Pancreas (tissue), 10 donors: ENCODE results near the gene SDK1. TPM values are rescaled to one million over a fixed set of nuclear protein-coding genes. Genes with fewer than 3 reads are reported as not detected.

ENCODE experiments used
- ATAC-seq, 4 donors: fragments of 200-7000 bp; cut with Tn5 transposase; one replicate each; pipeline versions ENCODE4 v1.8.0 to v1.9.1; 2020; ENCODE audit warnings: mild to moderate bottlenecking in 4 of 4, moderate library complexity in 4 of 4
- DNase-seq, 6 donors: peaks; one replicate each; pipeline ENCODE4 v3.0.0-alpha.2; 2020
- FAIRE-seq: peaks from 2 replicates; lab custom pipeline; 2012; peaks lifted over from hg19 to GRCh38; lab: Jason Lieb, UNC
- H3K27ac ChIP-seq, 4 donors: fragments of 200-600 bp; sonication (generic); 1 replicate in 3 of 4; 2 replicates in 1 of 4; pipeline versions ENCODE4 v1.5.0 to v1.8.0; 2020
- H3K27me3 ChIP-seq, 4 donors: fragments of 200-600 bp; one replicate each; pipeline ENCODE4 v1.8.0; 2021
- H3K36me3 ChIP-seq, 3 donors: fragments of 200-600 bp; sonication (generic) in 1 of 3; one replicate each; pipeline versions ENCODE4 v1.5.0 to v1.8.0; 2020 to 2021
- H3K4me1 ChIP-seq, 3 donors: fragments of 200-600 bp; one replicate each; pipeline ENCODE4 v1.8.0; 2021
- H3K4me3 ChIP-seq, 4 donors: fragments of 200-600 bp; sonication (generic) in 2 of 4; one replicate each; pipeline versions ENCODE4 v1.5.0 to v1.8.0; 2020 to 2021
- H3K9me3 ChIP-seq, 4 donors: fragments of 200-600 bp; one replicate each; pipeline ENCODE4 v1.8.0; 2021
- CTCF ChIP-seq, 4 donors: fragments of 200-600 bp; sonication (generic) in 3 of 4; IDR thresholded peaks; one replicate each; pipeline versions ENCODE4 v1.5.0 to v1.8.0; 2021; ENCODE audit warnings: antibody characterized with exemption in 4 of 4
- WGBS, 2 donors: extraction: QIAGEN DNeasy Blood & Tissue Kit; methylation state at CpG; one replicate each; pipeline ENCODE4 v1.1.7; 2013; 5-methylcytosine and 5-hydroxymethylcytosine counted together
- intact Hi-C, 3 donors: fragments of 100-400 bp; cut with DNase I; formaldehyde crosslinking; loops; one replicate each; pipeline versions ENCODE4 v1.11.1 to v1.14.2; 2022
- polyA plus RNA-seq, 2 donors: library from polyadenylated mRNA; stranded (reverse); fragments of 200-250 nt; gene quantifications; one replicate each; pipeline ENCODE4 v1.2.3, GENCODE V29; 2013
- total RNA-seq, 6 donors: library from RNA; stranded (reverse); fragmentation: NEBNext Ultra II Directional in 4 of 6; extraction: Animal tissue kit (Norgen Biotek cat#: 25700) in 4 of 6; gene quantifications; one replicate each; pipeline versions ENCODE4 v1.2.1 to v1.2.4, GENCODE V29; 2021 to 2023
- donor health status: healthy with polysubstance abuse.
- donor health status: DM: no; HTN: no; CAD: no; lungs with moderate emphysema.
- donor health status: DM: no; HTN: no; CAD: no.
- donor health status: control.
- donor health status: control.
- donor health status: Bipolar disorder and iron deficiency.
- donor health status: DM: yes; HTN: yes; CAD: no.
- donor health status: DM: no; HTN: no; CAD: no.
- donor health status: DM: no; HTN: no; CAD: no.
- donor health status: DM: yes; HTN: yes; CAD: no.

The SDK1 gene
- total and polyA plus RNA-seq, 8 donors, result 10.8 to 30.8 (median 19.8) TPM

GRCh38 chr7:3893789-3894153 is 592.7 kb downstream of the SDK1 start:
- Histone ChIP-seq H3K4me3 (no peak overlapping the region), H3K27ac (no peak overlapping the region)
- FAIRE-seq, result no peak

GRCh38 chr7:3895341-3896116 is 594.5 kb downstream of the SDK1 start:
- DNase-seq (no peak), ATAC-seq (no peak), FAIRE-seq (no peak)
- no peak for TF ChIP-seq CTCF (IDR thresholded peaks at IDR 0.05)
- no peaks in the 10 kb centered on the region for H3K9me3 ChIP-seq
- no peaks in the 10 kb centered on the region for H3K27me3 ChIP-seq
- intact Hi-C loops, result loop anchor here in 1 of 3 donors (10.0 kb wide), 1 partner anchor 591 kb away; the partner anchor contains the start of gene SDK1
- H3K36me3 ChIP-seq, result no peaks in the 10 kb centered on the region
- WGBS, 2 donors, result 75 to 78% methylated on average over 9 of the region's 9 CpGs
- H3K4me1 ChIP-seq, result no peaks in the 10 kb centered on the region
- H3K27ac ChIP-seq, result no peak overlapping the region
- no peak overlapping the region for H3K4me3 ChIP-seq

More at GRCh38 chr7:3893789-3894153, 592.7 kb downstream of the SDK1 start:
- no peaks in the 10 kb centered on the region for H3K4me1 ChIP-seq
- H3K27me3 ChIP-seq, result no peaks in the 10 kb centered on the region
- DNase-seq, result no peak
- intact Hi-C loops, result loop anchor here in 1 of 3 donors (10.0 kb wide), 1 partner anchor 589 kb away; the partner anchor contains the start of gene SDK1
- H3K9me3 ChIP-seq, result no peaks in the 10 kb centered on the region
- H3K36me3 ChIP-seq, result no peaks in the 10 kb centered on the region
- ATAC-seq, result no peak
- no peak for TF ChIP-seq CTCF (IDR thresholded peaks at IDR 0.05)
- 83 to 85% methylated on average over 4 of the region's 4 CpGs for WGBS, 2 donors

- H3K36me3 ChIP-seq, result no peaks in the 10 kb centered on the region
- no peaks in the 10 kb centered on the region for H3K9me3 ChIP-seq
- WGBS, 2 donors, result 83 to 89% methylated on average over 6 of the region's 6 CpGs
- intact Hi-C loops, result loop anchor here in 1 of 3 donors (10.0 kb wide), 1 partner anchor 591 kb away; the partner anchor contains the start of gene SDK1
- no peak for DNase-seq
- H3K27ac ChIP-seq, result no peak overlapping the region
- no peaks in the 10 kb centered on the region for H3K4me1 ChIP-seq
- no peak overlapping the region for H3K4me3 ChIP-seq
- ATAC-seq, result no peak
- TF ChIP-seq CTCF (IDR thresholded peaks at IDR 0.05), result no peak
- FAIRE-seq, result no peak
- no peaks in the 10 kb centered on the region for H3K27me3 ChIP-seq
Observed at GRCh38 chr7:3896169-3896765, 595.2 kb downstream of the SDK1 start.

GRCh38 chr7:3897430-3898372 is 596.6 kb downstream of the SDK1 start:
- DNase-seq, result peak in 1 of 6 donors; percentile 45
- FAIRE-seq, result peak; percentile 51
- 69 to 74% methylated on average over 10 of the region's 10 CpGs for WGBS, 2 donors

More at GRCh38 chr7:3897430-3898372, 596.6 kb downstream of the SDK1 start:
- no peaks in the 10 kb centered on the region for H3K4me1 ChIP-seq
- H3K27me3 ChIP-seq, result no peaks in the 10 kb centered on the region
- ATAC-seq, result peak; percentile 61 to 85 (median 74)
- intact Hi-C loops, result loop anchor here in 1 of 3 donors (10.0 kb wide), 1 partner anchor 593 kb away; the partner anchor contains the start of gene SDK1
- no peak overlapping the region for H3K4me3 ChIP-seq
- TF ChIP-seq CTCF (IDR thresholded peaks at IDR 0.05), result peak; percentile 57 to 73 (median 68)
- H3K36me3 ChIP-seq, result no peaks in the 10 kb centered on the region
- no peak overlapping the region for H3K27ac ChIP-seq
- H3K9me3 ChIP-seq, result no peaks in the 10 kb centered on the region
